Keratinocyte (primary cell): ENCODE data around the gene APEH. TPM values are rescaled to one million over a fixed set of nuclear protein-coding genes. Genes with fewer than 3 reads are reported as not detected.
A peak's percentile ranks its signal among the peaks of the same experiment; 100 is the strongest.

Experiments used
- DNase-seq: peaks from one replicate; pipeline ENCODE4 v3.0.0-alpha.2; 2011; ENCODE audit warnings: low read depth, missing footprints, low spot score
- FAIRE-seq: peaks from 2 replicates; lab custom pipeline; 2011; peaks lifted over from hg19 to GRCh38; lab: Jason Lieb, UNC
- H2AFZ ChIP-seq: 2 replicates; pipeline ENCODE4 v1.6.0; 2012; ENCODE audit warnings: low read length, control low read depth, inconsistent platforms; ENCODE audit not compliant: control insufficient read depth
- H3K27ac ChIP-seq: 2 replicates; pipeline ENCODE4 v1.5.1; 2011; ENCODE audit warnings: low read length; ENCODE audit not compliant: control insufficient read depth, insufficient read depth
- H3K27me3 ChIP-seq: 3 replicates; pipeline ENCODE4 v1.6.0; 2011; ENCODE audit warnings: low read length; ENCODE audit not compliant: control insufficient read depth, insufficient read depth; ENCODE audit errors: extremely low read depth
- H3K36me3 ChIP-seq, 2 experiments: 2 replicates in 1 of 2; 3 replicates in 1 of 2; pipeline ENCODE4 v1.5.1; 2011; ENCODE audit warnings: low read length in 2 of 2, mild to moderate bottlenecking in 1 of 2; ENCODE audit not compliant: control insufficient read depth in 2 of 2, insufficient read depth in 2 of 2; ENCODE audit errors: extremely low read depth in 1 of 2
- H3K4me1 ChIP-seq: 3 replicates; pipeline ENCODE4 v1.5.1; 2011; ENCODE audit warnings: low read length; ENCODE audit not compliant: control insufficient read depth, insufficient read depth; ENCODE audit errors: extremely low read depth
- H3K4me2 ChIP-seq: 3 replicates; pipeline ENCODE4 v1.6.0; 2011; ENCODE audit warnings: low read depth, low read length; ENCODE audit not compliant: control insufficient read depth, insufficient read depth; ENCODE audit errors: extremely low read depth
- H3K4me3 ChIP-seq, 3 experiments: fragments of 200-600 bp in 1 of 3; sonication (generic) in 1 of 3; 2 replicates in 2 of 3; 3 replicates in 1 of 3; pipeline ENCODE4 v1.5.1; 2011 to 2016; ENCODE audit warnings: low read length in 3 of 3, mild to moderate bottlenecking in 3 of 3, control low read depth in 2 of 3, inconsistent platforms in 1 of 3, low read depth in 1 of 3, mixed read lengths in 1 of 3, mixed run types in 1 of 3, moderate library complexity in 1 of 3; ENCODE audit not compliant: control insufficient read depth in 2 of 3, insufficient read depth in 2 of 3; ENCODE audit errors: extremely low read depth in 1 of 3
- H3K79me2 ChIP-seq: 2 replicates; pipeline ENCODE4 v1.6.0; 2012; ENCODE audit warnings: low read length; ENCODE audit not compliant: control insufficient read depth, insufficient read depth
- H3K9ac ChIP-seq: 3 replicates; pipeline ENCODE4 v1.6.0; 2011; ENCODE audit warnings: low read length; ENCODE audit not compliant: control insufficient read depth, insufficient read depth; ENCODE audit errors: extremely low read depth
- H3K9me1 ChIP-seq: 3 replicates; pipeline ENCODE4 v1.6.0; 2011; ENCODE audit warnings: low read length; ENCODE audit not compliant: control insufficient read depth, insufficient read depth; ENCODE audit errors: extremely low read depth
- H3K9me3 ChIP-seq: 2 replicates; pipeline ENCODE4 v1.5.1; 2012; ENCODE audit warnings: low read depth, low read length; ENCODE audit not compliant: control insufficient read depth
- H4K20me1 ChIP-seq: 3 replicates; pipeline ENCODE4 v1.6.0; 2011; ENCODE audit warnings: low read length; ENCODE audit not compliant: control insufficient read depth, insufficient read depth; ENCODE audit errors: extremely low read depth
- EZH2 ChIP-seq: IDR thresholded peaks from one replicate; pipeline ENCODE4 v1.6.1; 2012; ENCODE audit warnings: inconsistent platforms, mild to moderate bottlenecking, low read length, moderate library complexity
- dilution Hi-C: fragments of 300-500 bp; cut with MboI; formaldehyde crosslinking; loops from one replicate; pipeline ENCODE4 v1.7.0; 2020; ENCODE audit warnings: low sequenced_read_pairs; ENCODE audit not compliant: extremely low pct_ligation_motif_present
- polyA minus RNA-seq, 3 experiments: library from RNA; depleted of rRNA, polyadenylated mRNA; stranded (reverse); fragments of >200 nt; gene quantifications; 1 replicate in 1 of 3; 2 replicates in 1 of 3; 3 replicates in 1 of 3; pipeline ENCODE4 v1.2.3, GENCODE V29; 2011
- polyA plus RNA-seq, 5 experiments: library from polyadenylated mRNA; depleted of rRNA in 3 of 5; stranded (reverse) in 3 of 5; stranded (forward) in 1 of 5; unstranded in 1 of 5; fragments of >200 nt; gene quantifications; 1 replicate in 1 of 5; 2 replicates in 3 of 5; 3 replicates in 1 of 5; pipeline versions ENCODE4 v1.2.1 to v1.2.3, GENCODE V29; 2011 to 2012; ENCODE audit warnings: missing spikeins in 2 of 5, low read depth in 1 of 5, low replicate concordance in 1 of 5
- TF ChIP-seq, protein P1 (sequence below), 3 experiments: IDR thresholded peaks in 1 of 3; conservative IDR thresholded peaks in 1 of 3; optimal IDR thresholded peaks in 1 of 3; 2 replicates in 2 of 3; 3 replicates in 1 of 3; pipeline versions ENCODE3 to v1.5.1; 2011; ENCODE audit warnings: low read length in 3 of 3, mild to moderate bottlenecking in 3 of 3, moderate library complexity in 2 of 3, control low read depth in 1 of 3, inconsistent platforms in 1 of 3; ENCODE audit not compliant: insufficient read depth in 2 of 3; ENCODE audit errors: extremely low read depth in 1 of 3

The APEH gene
- polyA plus RNA-seq = 106 to 161 TPM (median 160 TPM) in 3 replicates
- polyA plus RNA-seq (2011; ENCODE audit: low read depth) = 49.4 TPM
- polyA plus RNA-seq (2011; cell fraction: cytosol; rRNA removed) = 123 and 150 TPM in 2 replicates
- 169 and 199 TPM in 2 replicates for polyA plus RNA-seq (2011; cell fraction: nucleus; rRNA removed)
- 80.1 and 199 TPM in 2 replicates for polyA plus RNA-seq (2012; ENCODE audit: low replicate concordance)
- 227 to 334 TPM (median 296 TPM) in 3 replicates for polyA minus RNA-seq
- polyA minus RNA-seq (2011; cell fraction: cytosol; rRNA and poly(A)+ RNA removed) = 229 TPM
- 131 and 135 TPM in 2 replicates for polyA minus RNA-seq (2011; cell fraction: nucleus; rRNA and poly(A)+ RNA removed)

DNA sequence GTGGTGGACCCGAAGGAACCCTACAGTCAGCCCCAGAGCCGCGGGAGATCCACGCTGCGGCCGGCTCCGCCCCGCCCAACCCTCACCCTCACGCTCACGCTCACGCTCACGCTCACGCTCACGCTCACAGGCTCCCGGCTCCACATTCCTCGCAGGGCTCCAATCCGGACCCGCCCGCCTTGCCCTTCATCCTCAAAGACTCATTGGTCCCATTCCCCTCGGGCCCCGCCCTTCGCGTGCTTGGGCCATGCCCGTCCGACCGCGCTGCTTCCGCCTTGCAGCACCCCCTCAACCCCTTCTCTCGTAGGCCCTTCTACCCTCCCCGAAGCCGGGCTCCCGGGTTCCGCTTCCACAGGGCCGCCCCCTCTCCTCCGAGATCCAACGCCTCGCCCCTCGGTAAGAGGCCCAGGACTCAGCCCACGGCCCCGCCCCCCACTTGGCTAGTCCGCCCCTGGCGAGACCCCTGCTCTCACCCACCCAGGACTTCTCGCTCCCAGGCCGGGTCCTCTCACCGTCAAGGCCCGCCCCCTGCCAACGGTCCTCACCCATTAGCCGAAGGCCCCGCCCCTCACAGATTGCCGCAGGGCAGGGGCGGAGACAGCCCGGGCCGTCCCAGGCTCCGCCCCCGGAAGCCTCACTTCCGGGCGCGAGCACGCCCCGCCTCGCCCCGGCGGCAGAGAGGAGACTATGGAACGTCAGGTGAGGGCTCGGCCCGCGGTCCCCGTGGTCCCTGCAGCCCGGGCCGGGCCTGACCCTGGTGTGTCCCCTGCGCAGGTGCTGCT is at the start of gene APEH:
TSS of gene APEH (plus strand) at position 637 of the 782 bp plus-strand sequence. CDS start at position 688, 51 bp downstream.
- no peak for TF ChIP-seq EZH2
- TF ChIP-seq, protein P1, sequence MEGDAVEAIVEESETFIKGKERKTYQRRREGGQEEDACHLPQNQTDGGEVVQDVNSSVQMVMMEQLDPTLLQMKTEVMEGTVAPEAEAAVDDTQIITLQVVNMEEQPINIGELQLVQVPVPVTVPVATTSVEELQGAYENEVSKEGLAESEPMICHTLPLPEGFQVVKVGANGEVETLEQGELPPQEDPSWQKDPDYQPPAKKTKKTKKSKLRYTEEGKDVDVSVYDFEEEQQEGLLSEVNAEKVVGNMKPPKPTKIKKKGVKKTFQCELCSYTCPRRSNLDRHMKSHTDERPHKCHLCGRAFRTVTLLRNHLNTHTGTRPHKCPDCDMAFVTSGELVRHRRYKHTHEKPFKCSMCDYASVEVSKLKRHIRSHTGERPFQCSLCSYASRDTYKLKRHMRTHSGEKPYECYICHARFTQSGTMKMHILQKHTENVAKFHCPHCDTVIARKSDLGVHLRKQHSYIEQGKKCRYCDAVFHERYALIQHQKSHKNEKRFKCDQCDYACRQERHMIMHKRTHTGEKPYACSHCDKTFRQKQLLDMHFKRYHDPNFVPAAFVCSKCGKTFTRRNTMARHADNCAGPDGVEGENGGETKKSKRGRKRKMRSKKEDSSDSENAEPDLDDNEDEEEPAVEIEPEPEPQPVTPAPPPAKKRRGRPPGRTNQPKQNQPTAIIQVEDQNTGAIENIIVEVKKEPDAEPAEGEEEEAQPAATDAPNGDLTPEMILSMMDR (optimal IDR thresholded peaks at IDR 0.05 in 1 of 3, IDR thresholded peaks at IDR 0.05 in 1 of 3, conservative IDR thresholded peaks at IDR 0.05 in 1 of 3; ENCODE audit: extremely low read depth in 1 of 3, insufficient read depth in 2 of 3, low read length in 3 of 3) = no peak
- Histone ChIP-seq H3K4me3 (peak within 1 kb of the TSS; percentile 66 to 87 (median 83)), H3K36me3 (peaks cover 23 to 26% of the 10 kb centered on the region in 2 experiments), H3K4me2 (peak within 1 kb of the TSS; percentile 95), H3K27me3 (no peaks in the 10 kb centered on the region), H3K27ac (peak within 1 kb of the TSS; percentile 90), H3K9me3 (no peaks in the 10 kb centered on the region), H4K20me1 (no peaks in the 10 kb centered on the region), H3K79me2 (peaks cover 20% of the 10 kb centered on the region), H3K9ac (peak within 1 kb of the TSS; percentile 88), H2AFZ (peak within 1 kb of the TSS; percentile 59), H3K9me1 (no peaks in the 10 kb centered on the region), H3K4me1 (peaks cover 14% of the 10 kb centered on the region)
- dilution Hi-C loops = loop anchor here (25.0 kb wide), 1 partner anchor 112 kb away; the partner anchor contains the start of gene BSN
- DNase-seq (peak; percentile 96), FAIRE-seq (peak; percentile 62)

DNA sequence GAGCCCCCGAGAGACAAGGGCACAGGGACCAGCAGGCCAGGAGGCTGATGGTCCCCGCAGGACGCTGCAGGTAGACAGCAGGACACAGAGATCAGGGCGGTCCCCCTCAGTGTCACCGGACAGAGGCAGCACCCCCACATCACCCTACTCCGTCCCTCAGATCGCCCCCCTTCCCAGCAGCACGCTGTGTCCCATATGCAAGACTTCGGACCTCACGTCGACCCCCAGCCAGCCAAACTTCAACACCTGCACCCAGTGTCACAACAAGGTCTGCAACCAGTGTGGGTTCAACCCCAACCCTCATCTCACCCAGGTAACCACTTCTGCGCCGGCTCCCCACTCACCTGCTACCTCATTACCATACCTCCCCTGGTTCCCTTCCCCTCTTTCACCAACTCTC is 49.1 kb upstream of the APEH start:
- Histone ChIP-seq H3K4me2 (no peak overlapping the region), H3K4me3 (no peak overlapping the region), H3K9ac (no peak overlapping the region), H3K9me3 (no peaks in the 10 kb centered on the region), H3K4me1 (no peaks in the 10 kb centered on the region), H3K27ac (no peak overlapping the region), H3K27me3 (peaks cover 9% of the 10 kb centered on the region), H3K79me2 (no peaks in the 10 kb centered on the region), H3K36me3 (no peaks in the 10 kb centered on the region), H4K20me1 (no peaks in the 10 kb centered on the region), H3K9me1 (no peaks in the 10 kb centered on the region), H2AFZ (no peak overlapping the region)
- no peak for DNase-seq
- FAIRE-seq = no peak
- dilution Hi-C loops = no loop called here
- TF ChIP-seq EZH2 = no peak
- TF ChIP-seq, protein P1 (optimal IDR thresholded peaks at IDR 0.05 in 1 of 3, IDR thresholded peaks at IDR 0.05 in 1 of 3, conservative IDR thresholded peaks at IDR 0.05 in 1 of 3; ENCODE audit: extremely low read depth in 1 of 3, insufficient read depth in 2 of 3, low read length in 3 of 3) = no peak
